Measurements from ENCODE around the gene TK2.

DNA sequence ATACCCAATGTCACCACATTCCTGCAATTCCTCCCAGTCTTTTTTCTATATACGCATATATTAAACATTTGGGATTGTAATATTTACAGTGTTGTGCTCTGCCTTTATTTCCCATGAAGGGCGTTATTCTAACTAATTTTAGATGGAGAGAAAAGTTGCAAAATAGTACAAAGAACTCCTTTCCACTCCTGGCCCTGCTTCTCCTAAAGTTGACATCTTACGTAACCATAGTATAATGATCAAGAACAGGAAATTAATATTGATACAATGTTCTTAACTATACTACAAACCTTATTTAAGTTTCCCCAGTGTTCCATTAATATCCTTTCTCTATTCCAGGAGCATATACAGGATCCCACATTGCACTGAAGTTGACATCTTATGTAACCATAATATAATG lies 46.3 kb downstream of the TK2 start:
- TF ChIP-seq, protein P1, sequence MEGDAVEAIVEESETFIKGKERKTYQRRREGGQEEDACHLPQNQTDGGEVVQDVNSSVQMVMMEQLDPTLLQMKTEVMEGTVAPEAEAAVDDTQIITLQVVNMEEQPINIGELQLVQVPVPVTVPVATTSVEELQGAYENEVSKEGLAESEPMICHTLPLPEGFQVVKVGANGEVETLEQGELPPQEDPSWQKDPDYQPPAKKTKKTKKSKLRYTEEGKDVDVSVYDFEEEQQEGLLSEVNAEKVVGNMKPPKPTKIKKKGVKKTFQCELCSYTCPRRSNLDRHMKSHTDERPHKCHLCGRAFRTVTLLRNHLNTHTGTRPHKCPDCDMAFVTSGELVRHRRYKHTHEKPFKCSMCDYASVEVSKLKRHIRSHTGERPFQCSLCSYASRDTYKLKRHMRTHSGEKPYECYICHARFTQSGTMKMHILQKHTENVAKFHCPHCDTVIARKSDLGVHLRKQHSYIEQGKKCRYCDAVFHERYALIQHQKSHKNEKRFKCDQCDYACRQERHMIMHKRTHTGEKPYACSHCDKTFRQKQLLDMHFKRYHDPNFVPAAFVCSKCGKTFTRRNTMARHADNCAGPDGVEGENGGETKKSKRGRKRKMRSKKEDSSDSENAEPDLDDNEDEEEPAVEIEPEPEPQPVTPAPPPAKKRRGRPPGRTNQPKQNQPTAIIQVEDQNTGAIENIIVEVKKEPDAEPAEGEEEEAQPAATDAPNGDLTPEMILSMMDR (conservative IDR thresholded peaks at IDR 0.05; ENCODE audit: low read length) = no peak
- no peak for TF ChIP-seq EZH2phosphoT487 (IDR thresholded peaks at IDR 0.05; ENCODE audit: borderline replicate concordance)

All from Loucy (cell line).